Effector CD4-positive, alpha-beta T cell (primary cell): Measurements from ENCODE around the gene KCNJ14.

ENCODE experiments used
- DNase-seq: peaks from one replicate; pipeline ENCODE4 v3.0.0-alpha.2; 2020

The KCNJ14 gene

GRCh38 chr19:48490981-48491792, 35.8 kb downstream of the KCNJ14 start:
- peak; percentile 54 for DNase-seq

DNA sequence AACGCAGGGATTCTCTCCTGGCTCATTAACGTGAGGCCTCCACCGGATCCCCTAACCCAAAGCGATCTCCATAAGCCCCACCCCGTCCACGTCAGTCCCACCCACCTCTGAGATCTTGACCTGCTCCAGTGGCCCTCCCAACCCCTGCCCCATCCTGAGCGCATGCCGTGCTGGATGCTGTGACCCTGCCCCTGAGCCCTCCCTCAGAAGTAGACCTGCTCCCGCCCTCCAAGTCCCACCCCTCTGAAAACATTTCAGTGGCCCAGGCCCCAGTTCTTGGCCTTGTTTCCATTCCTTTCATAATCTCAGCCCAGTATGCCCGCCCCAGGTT, 36.4 kb downstream of the KCNJ14 start:
- DNase-seq = no peak

DNA sequence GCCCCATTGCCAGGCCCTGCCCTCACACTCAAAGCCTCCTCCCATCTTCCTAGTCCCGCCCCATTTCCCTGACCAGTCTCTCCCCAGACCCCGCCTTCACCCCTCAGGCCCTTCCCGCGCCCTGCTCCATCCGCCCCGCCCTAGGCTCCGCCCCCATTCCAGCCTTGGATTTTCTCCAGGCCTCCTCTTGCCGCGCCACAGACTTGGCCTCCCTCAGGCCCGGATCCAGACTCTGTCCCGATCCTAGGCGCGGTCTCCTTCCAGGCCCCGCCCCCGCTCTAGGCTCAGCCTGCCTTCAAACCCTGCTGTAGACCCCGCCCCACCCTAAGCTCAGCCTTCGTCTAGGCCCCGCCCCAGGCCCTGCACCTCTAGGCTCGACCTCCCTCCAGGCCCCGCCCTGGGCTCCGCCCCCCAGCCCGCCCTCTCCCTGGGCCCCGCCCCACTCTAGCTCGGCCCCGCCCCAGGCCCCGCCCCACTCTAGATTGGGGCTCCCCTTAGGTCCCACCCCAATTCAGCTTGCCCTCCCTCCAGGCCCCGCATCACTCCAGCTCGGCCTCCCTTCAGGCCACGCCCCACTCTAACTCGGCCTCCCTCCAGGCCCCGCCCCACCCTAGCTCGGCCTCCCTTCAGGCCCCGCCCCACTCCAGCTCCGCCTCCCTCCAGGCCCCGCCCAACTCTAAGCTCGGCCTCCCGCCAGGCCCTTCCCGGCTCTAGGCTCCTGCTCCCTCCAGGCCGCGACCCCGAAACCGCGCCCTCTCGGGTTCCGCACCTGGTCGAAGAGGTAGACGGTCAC, 37.7 kb downstream of the KCNJ14 start:
- peak; percentile 73 for DNase-seq

DNA sequence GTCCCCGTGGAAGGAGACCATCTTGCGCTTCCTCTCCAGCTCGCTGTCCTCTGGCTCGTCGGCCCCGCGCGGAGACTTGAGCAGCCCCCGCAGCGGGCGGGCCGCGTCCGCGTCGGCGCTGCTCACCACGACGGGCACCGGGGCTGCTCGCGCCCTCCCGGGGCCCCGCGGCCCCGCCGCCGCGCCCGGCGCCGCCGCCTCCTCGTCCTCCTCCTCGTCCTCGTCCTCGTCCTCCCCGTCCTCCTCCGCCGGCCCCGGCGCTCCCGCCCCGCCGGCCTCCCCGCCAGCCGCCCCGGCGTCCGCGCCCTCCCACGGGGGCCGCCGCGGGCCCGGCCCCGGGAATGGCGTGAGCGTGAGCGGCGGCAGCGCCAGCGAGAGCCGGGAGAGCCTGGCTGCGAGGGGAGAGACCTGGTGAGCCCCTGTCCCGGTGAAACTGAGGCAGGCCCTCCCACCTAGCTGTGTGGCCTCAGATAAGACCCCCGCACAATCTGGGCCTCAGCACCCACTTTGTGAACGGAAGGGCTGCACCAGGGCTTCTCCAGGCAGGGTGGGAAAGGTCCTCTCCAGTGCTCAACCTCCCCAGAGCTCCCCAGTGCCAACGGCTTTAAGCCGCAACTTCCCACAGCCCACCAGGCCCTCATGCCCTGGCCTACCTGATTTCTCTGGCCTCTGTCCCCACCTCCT, 38.5 kb downstream of the KCNJ14 start:
- DNase-seq = no peak

- no peak for DNase-seq
Observed at GRCh38 chr19:48495396-48495795, 40.0 kb downstream of the KCNJ14 start.

GRCh38 chr19:48496959-48497727, 41.8 kb downstream of the KCNJ14 start:
- no peak for DNase-seq

DNA sequence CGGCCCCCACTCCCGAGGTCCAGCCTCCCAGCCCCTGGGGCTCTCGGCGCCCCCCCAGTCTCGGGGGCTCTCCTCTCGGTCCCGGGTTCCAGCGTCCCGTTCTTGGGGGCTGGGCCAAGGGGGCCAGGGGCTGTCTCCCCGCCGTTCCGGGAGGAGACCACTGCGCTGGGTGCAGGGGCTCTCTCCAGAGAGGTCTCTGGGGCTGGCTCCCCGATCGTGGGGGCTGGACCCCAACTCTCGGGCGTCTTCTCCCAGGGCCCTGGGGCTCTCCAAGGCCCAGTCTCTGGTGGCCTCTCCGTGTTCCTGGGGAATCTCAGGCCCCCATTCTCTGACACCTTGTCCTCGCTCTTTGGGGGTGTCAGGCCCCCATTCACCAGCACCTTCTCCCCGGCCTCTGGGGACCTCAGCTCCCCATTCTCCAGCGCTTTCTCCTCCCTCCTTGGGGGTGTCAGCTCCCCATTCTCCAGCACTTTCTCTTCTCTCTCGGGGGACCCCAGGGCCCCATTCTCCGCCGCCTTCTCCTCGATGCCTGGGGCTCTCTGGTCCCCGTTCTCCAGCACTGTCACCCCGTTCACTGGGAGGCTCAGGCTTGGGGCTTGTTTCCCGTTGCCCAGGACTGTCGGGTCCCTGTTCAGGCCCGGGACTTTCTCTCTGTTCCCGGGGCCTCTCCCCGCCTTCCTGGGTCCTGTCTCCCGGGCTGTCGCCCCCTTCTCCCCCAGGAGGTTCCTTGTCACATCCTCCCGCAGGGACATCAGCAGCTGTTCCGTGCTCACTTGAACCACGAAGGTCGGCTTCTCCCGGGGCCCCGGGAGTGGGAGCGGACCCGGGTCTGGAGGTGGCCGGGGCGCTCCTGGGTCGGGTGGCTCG, 42.6 kb downstream of the KCNJ14 start:
- DNase-seq = no peak

DNA sequence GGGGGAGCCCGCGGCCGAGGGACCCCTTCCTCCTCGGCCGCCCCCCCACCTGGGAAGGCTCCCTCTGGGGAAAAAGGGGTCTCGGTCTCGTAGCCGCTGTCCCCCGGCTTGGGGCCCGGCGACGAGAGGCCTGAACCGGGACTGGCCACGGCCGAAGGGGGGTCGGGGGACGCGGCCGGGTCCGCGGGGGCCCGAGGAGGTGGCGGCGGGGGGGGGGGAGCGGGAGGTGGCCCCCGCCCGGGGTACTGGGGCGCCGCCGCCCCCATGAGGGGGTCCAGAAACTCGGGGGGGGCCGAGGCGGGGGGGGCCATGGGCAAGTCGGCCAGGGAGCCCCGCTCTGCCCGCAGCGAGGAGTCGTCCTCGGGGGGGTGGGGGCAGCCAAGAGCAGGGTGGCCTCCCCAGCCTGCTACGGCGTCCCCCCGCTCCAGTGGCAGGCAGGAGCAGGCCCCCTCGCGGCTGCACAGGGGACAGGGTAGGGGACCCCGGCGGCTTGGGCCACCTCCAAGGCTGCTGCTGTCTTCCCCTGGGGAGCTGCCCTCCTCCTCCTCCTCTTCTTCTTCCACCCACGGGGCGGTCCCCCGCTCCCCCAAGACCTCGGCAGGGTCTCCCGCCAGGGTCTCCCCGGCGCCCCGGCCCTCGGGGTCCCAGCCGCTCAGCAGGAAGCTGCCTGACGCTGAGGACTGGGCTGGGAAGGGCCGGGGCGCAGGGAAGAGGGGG, 43.4 kb downstream of the KCNJ14 start:
- DNase-seq = no peak

GRCh38 chr19:48499316-48500090, 44.1 kb downstream of the KCNJ14 start:
- no peak for DNase-seq

DNA sequence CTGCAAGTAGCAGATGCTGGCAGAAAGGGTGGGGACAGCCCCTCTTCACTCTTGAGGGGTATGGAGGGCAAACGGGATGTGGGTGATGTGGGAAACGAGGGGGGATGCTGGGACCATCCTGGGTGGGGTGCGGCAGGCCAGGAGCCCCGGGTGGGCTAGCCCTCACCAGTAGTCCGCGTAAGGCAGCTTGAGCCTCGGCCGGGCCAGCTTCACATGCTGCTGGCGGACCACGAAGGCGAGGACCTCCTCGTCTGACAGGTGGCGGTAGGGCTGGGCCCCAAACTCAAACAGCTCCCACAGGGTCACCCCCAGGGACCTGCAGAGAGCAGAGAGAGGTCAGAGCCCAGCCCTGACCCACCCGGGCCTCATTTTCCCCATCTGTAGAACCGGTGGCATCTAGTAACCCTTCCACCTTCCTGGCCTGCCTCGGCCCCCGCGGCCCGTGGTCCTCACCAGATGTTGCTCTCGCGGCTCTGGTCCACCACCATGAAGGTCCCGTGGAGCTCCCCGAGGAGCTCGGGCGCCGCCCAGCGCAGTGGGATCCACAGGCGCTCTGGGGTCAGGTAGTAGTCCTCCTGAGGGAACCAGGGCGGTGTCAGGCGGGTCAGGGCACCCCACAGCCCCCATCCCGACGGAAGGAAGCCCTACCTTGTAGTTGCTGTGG, 45.6 kb downstream of the KCNJ14 start:
- DNase-seq = no peak

DNA sequence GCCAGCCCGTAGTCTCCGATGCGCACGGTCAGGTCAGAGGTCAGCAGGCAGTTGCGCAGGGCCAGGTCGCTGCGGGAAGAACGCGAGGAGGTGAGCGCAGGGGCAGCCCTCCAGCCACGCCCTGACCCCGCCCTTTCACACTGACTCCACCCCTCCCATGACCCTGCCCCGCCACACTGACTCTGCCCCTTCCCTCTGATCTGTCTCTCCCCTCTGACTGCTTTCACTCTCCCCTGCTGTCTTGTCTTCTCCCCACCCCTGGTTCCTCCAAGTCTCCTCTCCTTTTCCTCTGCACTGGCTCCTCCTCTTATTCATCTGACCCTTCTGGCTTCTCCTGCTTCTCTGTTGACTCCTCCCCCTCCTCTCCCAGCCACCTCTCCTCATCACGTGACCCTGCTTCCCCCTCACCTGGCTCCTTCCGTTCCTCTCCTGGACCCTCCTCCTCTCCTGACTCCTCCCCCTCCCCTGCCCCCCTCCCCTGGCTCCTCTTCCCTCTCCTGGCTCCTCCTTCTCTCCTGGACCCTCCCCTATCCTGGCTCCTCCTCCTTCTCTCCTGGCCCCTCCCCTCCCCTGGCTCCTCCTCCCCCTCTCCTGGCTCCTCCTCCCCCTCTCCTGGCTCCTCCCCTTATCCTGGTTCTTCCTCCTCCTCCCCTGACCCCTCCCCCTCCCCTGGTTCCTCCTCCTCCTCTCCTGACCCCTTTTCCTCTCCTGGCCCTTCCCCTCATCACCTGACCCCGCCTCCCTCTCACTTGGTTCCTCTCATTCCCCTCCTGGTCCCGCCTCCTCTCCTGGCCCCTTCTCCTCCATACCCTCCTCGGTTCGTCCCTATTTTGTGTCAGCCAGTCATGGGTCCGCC, 46.3 kb downstream of the KCNJ14 start:
- DNase-seq = peak; percentile 39

- DNase-seq = peak; percentile 68
Observed at GRCh38 chr19:48502350-48503018, 47.1 kb downstream of the KCNJ14 start.

- DNase-seq = no peak
Observed at GRCh38 chr19:48506138-48506733, 50.9 kb downstream of the KCNJ14 start.

GRCh38 chr19:48507911-48508439, 52.6 kb downstream of the KCNJ14 start:
- no peak for DNase-seq

GRCh38 chr19:48508729-48509411, 53.5 kb downstream of the KCNJ14 start:
- no peak for DNase-seq

DNA sequence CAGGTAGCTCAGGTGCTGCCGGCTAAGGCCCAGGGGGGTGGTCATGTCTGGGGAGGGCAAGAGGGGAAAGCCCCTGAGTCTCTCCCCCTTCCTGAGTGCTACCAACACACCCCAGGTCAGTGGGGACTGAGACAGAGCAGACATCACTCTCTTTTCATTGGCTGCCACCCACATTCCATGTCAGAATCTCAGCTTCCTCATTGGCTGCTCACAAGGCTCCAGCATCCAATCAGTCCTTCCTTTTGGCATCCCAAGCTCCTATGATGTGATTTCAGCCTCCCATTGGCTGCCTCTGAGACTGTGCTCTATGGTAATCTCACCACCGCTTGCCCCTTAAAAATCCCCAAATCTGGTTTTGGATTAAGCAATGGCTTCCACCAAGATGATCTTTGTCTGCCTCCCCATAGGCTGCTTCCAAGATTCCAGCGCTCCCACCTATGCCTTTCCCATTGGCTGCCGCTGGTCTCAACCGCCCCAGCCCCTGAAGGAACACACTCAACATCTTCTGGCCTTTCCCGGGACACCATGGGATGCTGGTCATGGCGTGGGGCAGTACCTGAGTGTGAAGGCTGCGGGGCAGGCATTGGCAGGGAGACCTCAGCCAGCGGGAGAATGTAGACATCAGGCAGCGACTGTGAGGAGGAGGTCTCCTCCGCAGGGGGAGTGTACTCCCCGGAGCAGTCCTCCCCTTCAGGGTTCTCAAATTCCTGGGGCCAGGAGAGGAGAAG, 54.3 kb downstream of the KCNJ14 start:
- no peak for DNase-seq
